ENCODE measurements around the gene TXNDC17. TPM values are rescaled to one million over a fixed set of nuclear protein-coding genes. Genes with fewer than 3 reads are reported as not detected.

Gene TXNDC17
- total and polyA plus RNA-seq, 2 of the 13 experiments (the other 11 are each of a cell fraction or from before 2014, with no cell fraction given) = 188 to 266 TPM

- TF ChIP-seq ZNF598 (CRISPR knock-in tag; IDR thresholded peaks at IDR 0.05; ENCODE audit: borderline replicate concordance) (peak; percentile 97), ZNF318 (CRISPR knock-in tag; IDR thresholded peaks at IDR 0.05) (0 out of 2 replicates have a peak, but pooled peaks have one; percentile 20), ZMYM2 (CRISPR knock-in tag; IDR thresholded peaks at IDR 0.05) (peak; percentile 79; the same call in 1 of the 2 replicates), POLR2AphosphoS2 (IDR thresholded peaks at IDR 0.05; ENCODE audit: low read depth, low read length) (0 out of 2 replicates have a peak, but pooled peaks have one; percentile 52), ZNF607 (CRISPR knock-in tag; IDR thresholded peaks at IDR 0.05; ENCODE audit: borderline replicate concordance) (peak; percentile 83; the same call in 1 of the 2 replicates), ZNF616 (CRISPR knock-in tag; IDR thresholded peaks at IDR 0.05; ENCODE audit: low read depth) (no peak), ZNF562 (CRISPR knock-in tag; IDR thresholded peaks at IDR 0.05; ENCODE audit: borderline replicate concordance) (no peak), FOXK2 (IDR thresholded peaks at IDR 0.05) (no peak), ZNF569 (CRISPR knock-in tag; IDR thresholded peaks at IDR 0.05; ENCODE audit: borderline replicate concordance) (no peak), KLF12 (CRISPR knock-in tag; IDR thresholded peaks at IDR 0.05; ENCODE audit: borderline replicate concordance) (peak; percentile 66; the same call in 1 of the 2 replicates), TAF15 (IDR thresholded peaks at IDR 0.05; ENCODE audit: low read depth, low read length, poor library complexity, severe bottlenecking) (no peak), PHF8 (CRISPR knock-in tag; IDR thresholded peaks at IDR 0.05) (peak; percentile 92), NFATC3 (CRISPR knock-in tag; IDR thresholded peaks at IDR 0.05) (peak; percentile 78; the same call in 1 of the 2 replicates), ZNF253 (CRISPR knock-in tag; IDR thresholded peaks at IDR 0.05; ENCODE audit: borderline replicate concordance) (0 out of 2 replicates have a peak, but pooled peaks have one; percentile 57)
- TF ChIP-seq, protein P1, sequence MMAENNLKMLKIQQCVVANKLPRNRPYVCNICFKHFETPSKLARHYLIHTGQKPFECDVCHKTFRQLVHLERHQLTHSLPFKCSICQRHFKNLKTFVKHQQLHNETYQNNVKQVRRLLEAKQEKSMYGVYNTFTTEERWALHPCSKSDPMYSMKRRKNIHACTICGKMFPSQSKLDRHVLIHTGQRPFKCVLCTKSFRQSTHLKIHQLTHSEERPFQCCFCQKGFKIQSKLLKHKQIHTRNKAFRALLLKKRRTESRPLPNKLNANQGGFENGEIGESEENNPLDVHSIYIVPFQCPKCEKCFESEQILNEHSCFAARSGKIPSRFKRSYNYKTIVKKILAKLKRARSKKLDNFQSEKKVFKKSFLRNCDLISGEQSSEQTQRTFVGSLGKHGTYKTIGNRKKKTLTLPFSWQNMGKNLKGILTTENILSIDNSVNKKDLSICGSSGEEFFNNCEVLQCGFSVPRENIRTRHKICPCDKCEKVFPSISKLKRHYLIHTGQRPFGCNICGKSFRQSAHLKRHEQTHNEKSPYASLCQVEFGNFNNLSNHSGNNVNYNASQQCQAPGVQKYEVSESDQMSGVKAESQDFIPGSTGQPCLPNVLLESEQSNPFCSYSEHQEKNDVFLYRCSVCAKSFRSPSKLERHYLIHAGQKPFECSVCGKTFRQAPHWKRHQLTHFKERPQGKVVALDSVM (CRISPR knock-in tag; IDR thresholded peaks at IDR 0.05) = peak; percentile 40
- TF ChIP-seq, protein P2, sequence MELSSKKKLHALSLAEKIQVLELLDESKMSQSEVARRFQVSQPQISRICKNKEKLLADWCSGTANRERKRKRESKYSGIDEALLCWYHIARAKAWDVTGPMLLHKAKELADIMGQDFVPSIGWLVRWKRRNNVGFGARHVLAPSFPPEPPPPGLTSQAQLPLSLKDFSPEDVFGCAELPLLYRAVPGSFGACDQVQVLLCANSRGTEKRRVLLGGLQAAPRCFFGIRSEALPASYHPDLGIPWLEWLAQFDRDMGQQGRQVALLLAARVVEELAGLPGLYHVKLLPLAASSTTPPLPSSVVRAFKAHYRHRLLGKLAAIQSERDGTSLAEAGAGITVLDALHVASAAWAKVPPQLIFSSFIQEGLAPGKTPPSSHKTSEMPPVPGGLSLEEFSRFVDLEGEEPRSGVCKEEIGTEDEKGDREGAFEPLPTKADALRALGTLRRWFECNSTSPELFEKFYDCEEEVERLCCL (CRISPR knock-in tag; IDR thresholded peaks at IDR 0.05; ENCODE audit: borderline replicate concordance) = 0 out of 2 replicates have a peak, but pooled peaks have one; percentile 82
Observed at GRCh38 chr17:6640536-6641246, at the start of gene TXNDC17, which contains the start of gene KIAA0753 (continued).

Measured in HepG2 (cell line).